ENCODE results near the gene OR2L8.

Gene OR2L8

DNA sequence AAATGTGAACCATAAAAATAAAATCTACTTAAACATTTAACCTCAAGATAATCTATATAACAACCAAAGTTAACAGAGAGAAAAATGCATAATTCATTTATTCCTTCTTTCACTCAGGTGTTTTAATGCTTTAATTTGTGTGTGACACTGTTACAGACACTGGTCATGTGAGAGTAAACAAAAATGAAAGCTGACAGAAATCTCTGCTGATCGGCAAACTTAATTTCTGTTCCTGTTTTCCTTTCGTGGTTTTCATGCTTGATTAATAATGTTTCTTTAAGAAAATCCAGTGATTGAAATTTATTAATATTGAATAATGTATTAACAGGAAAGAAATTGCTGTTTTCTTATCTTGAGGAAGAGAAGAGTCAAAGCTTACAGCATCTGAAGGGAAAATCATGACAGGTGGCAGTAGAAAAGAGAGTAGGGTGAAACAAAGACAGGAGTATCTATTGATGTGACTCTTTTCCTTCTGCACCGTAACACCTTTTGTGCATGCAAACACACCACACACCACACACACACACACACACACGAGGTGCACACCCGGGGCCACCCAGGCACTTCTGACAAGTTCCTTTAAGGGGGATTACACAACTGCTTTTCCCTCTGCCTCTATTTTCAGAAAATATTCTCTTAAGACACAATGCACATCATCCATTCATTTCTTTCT lies 18.0 kb downstream of the OR2L8 start:
- H3K4me1 ChIP-seq (ENCODE audit: control insufficient read depth in 5 of 5, insufficient read depth in 5 of 5, low read length in 5 of 5), result no peaks in the 10 kb centered on the region
- H3K4me3 ChIP-seq (ENCODE audit: low read depth in 1 of 5, low read length in 5 of 5), result no peak overlapping the region
- no peak overlapping the region for H3K9ac ChIP-seq (ENCODE audit: low read length in 5 of 5)
- H3K27ac ChIP-seq (ENCODE audit: low read depth, low read length), result no peak overlapping the region
- no peaks in the 10 kb centered on the region for H3K27me3 ChIP-seq (ENCODE audit: control insufficient read depth in 5 of 5, insufficient read depth in 4 of 5, low read length in 5 of 5)
- H3K9me3 ChIP-seq (ENCODE audit: control insufficient read depth in 5 of 5, low read length in 5 of 5), result peaks cover 0 to 5% (median 0%) of the 10 kb centered on the region in 5 donors
- H3K36me3 ChIP-seq (ENCODE audit: control insufficient read depth in 5 of 5, insufficient read depth in 5 of 5, low read length in 5 of 5), result no peaks in the 10 kb centered on the region

- Histone ChIP-seq H3K27me3 (ENCODE audit: control insufficient read depth in 5 of 5, insufficient read depth in 4 of 5, low read length in 5 of 5) (no peaks in the 10 kb centered on the region), H3K27ac (ENCODE audit: low read depth, low read length) (no peak overlapping the region), H3K9me3 (ENCODE audit: control insufficient read depth in 5 of 5, low read length in 5 of 5) (peaks cover 0 to 5% (median 0%) of the 10 kb centered on the region in 5 donors), H3K4me1 (ENCODE audit: control insufficient read depth in 5 of 5, insufficient read depth in 5 of 5, low read length in 5 of 5) (no peaks in the 10 kb centered on the region), H3K36me3 (ENCODE audit: control insufficient read depth in 5 of 5, insufficient read depth in 5 of 5, low read length in 5 of 5) (no peaks in the 10 kb centered on the region), H3K9ac (ENCODE audit: low read length in 5 of 5) (no peak overlapping the region), H3K4me3 (ENCODE audit: low read depth in 1 of 5, low read length in 5 of 5) (no peak overlapping the region)
These were observed 44.3 kb downstream of the OR2L8 start for GRCh38 chr1:247992986-247993385.

- Histone ChIP-seq H3K36me3 (ENCODE audit: control insufficient read depth in 5 of 5, insufficient read depth in 5 of 5, low read length in 5 of 5) (no peaks in the 10 kb centered on the region), H3K4me3 (ENCODE audit: low read depth in 1 of 5, low read length in 5 of 5) (no peak overlapping the region), H3K9ac (ENCODE audit: low read length in 5 of 5) (no peak overlapping the region), H3K9me3 (ENCODE audit: control insufficient read depth in 5 of 5, low read length in 5 of 5) (no peaks in the 10 kb centered on the region), H3K27ac (ENCODE audit: low read depth, low read length) (no peak overlapping the region), H3K27me3 (ENCODE audit: control insufficient read depth in 5 of 5, insufficient read depth in 4 of 5, low read length in 5 of 5) (no peaks in the 10 kb centered on the region), H3K4me1 (ENCODE audit: control insufficient read depth in 5 of 5, insufficient read depth in 5 of 5, low read length in 5 of 5) (no peaks in the 10 kb centered on the region)
These were observed 50.2 kb downstream of the OR2L8 start for GRCh38 chr1:247998811-247999210.

All from subcutaneous abdominal adipose tissue (tissue), 5 donors.